Fibroblast of lung (primary cell): ENCODE measurements around the gene PTGES2. TPM values are rescaled to one million over a fixed set of nuclear protein-coding genes. Genes with fewer than 3 reads are reported as not detected.

Experiments used
- DNase-seq, 2 donors: peaks; one replicate each; pipeline versions ENCODE4 v3.0.0 to v3.0.0-alpha.2; 2010; ENCODE audit warnings: low read depth in 2 of 2
- H2AFZ ChIP-seq: 2 replicates; pipeline ENCODE4 v1.5.1; 2012; ENCODE audit warnings: low read length, control low read depth, inconsistent platforms
- H3K27ac ChIP-seq: 2 replicates; pipeline ENCODE4 v1.5.1; 2011; ENCODE audit warnings: low read length, control low read depth; ENCODE audit not compliant: insufficient read depth
- H3K27me3 ChIP-seq: 2 replicates; pipeline ENCODE4 v1.5.1; 2011; ENCODE audit warnings: mild to moderate bottlenecking, low read length; ENCODE audit not compliant: control insufficient read depth, insufficient read depth
- H3K36me3 ChIP-seq: 2 replicates; pipeline ENCODE4 v1.5.1; 2011; ENCODE audit warnings: low read length; ENCODE audit not compliant: control insufficient read depth, insufficient read depth
- H3K4me1 ChIP-seq: 2 replicates; pipeline ENCODE4 v1.5.1; 2011; ENCODE audit warnings: low read length; ENCODE audit not compliant: control insufficient read depth, insufficient read depth; ENCODE audit errors: extremely low read depth
- H3K4me2 ChIP-seq: 2 replicates; pipeline ENCODE4 v1.5.1; 2011; ENCODE audit warnings: low read length, control low read depth; ENCODE audit not compliant: insufficient read depth; ENCODE audit errors: extremely low read depth
- H3K4me3 ChIP-seq, 4 experiments: fragments of 200-600 bp in 1 of 4; sonication (generic) in 1 of 4; replicated peaks in 1 of 4; 2 replicates each; pipeline ENCODE4 v1.5.1; 2011 to 2016; ENCODE audit warnings: low read length in 4 of 4, low read depth in 3 of 4, mild to moderate bottlenecking in 3 of 4, control low read depth in 2 of 4, inconsistent platforms in 1 of 4, mixed read lengths in 1 of 4; ENCODE audit not compliant: insufficient read depth in 1 of 4; ENCODE audit errors: control extremely low read depth in 1 of 4
- H3K79me2 ChIP-seq: 2 replicates; pipeline ENCODE4 v1.5.1; 2012; ENCODE audit warnings: mild to moderate bottlenecking, low read length, inconsistent platforms; ENCODE audit not compliant: control insufficient read depth, insufficient read depth
- H3K9ac ChIP-seq: 2 replicates; pipeline ENCODE4 v1.5.1; 2011; ENCODE audit warnings: mild to moderate bottlenecking, low read length, control low read depth; ENCODE audit not compliant: insufficient read depth
- H3K9me3 ChIP-seq: 2 replicates; pipeline ENCODE4 v1.5.1; 2012; ENCODE audit warnings: low read depth, low read length; ENCODE audit not compliant: control insufficient read depth, insufficient read depth
- H4K20me1 ChIP-seq: 2 replicates; pipeline ENCODE4 v1.5.1; 2011; ENCODE audit warnings: low read length; ENCODE audit not compliant: control insufficient read depth, insufficient read depth; ENCODE audit errors: extremely low read depth
- EZH2 ChIP-seq: IDR thresholded peaks from 2 replicates; pipeline ENCODE4 v1.5.1; 2012; ENCODE audit warnings: low read length, control low read depth, mild to moderate bottlenecking; ENCODE audit errors: missing control alignments
- polyA plus RNA-seq, 2 donors: library from polyadenylated mRNA; depleted of rRNA in 1 of 2; stranded (reverse) in 1 of 2; unstranded in 1 of 2; fragments of >200 nt; gene quantifications; 2 replicates each; pipeline ENCODE4 v1.2.1, GENCODE V29; 2011 to 2012; ENCODE audit warnings: missing spikeins in 1 of 2
- total RNA-seq: library from RNA; depleted of rRNA; stranded (reverse); fragments of >200 nt; gene quantifications from 2 replicates; pipeline ENCODE4 v1.2.1, GENCODE V29; 2014
- TF ChIP-seq, protein P1 (sequence below), 2 donors: IDR thresholded peaks in 1 of 2; conservative IDR thresholded peaks in 1 of 2; 1 replicate in 1 of 2; 2 replicates in 1 of 2; pipeline ENCODE4 v1.5.1; 2011 to 2012; ENCODE audit warnings: low read length in 2 of 2, control low read depth in 1 of 2, inconsistent platforms in 1 of 2, low read depth in 1 of 2, mild to moderate bottlenecking in 1 of 2

The PTGES2 gene
- total and polyA plus RNA-seq, 2 donors (not counting 1 experiment from before 2014, with no cell fraction given): 44.8 to 57.6 TPM

- H3K9ac ChIP-seq: peak overlapping the region; percentile 63
- no peaks in the 10 kb centered on the region for H3K9me3 ChIP-seq
- peaks cover 28% of the 10 kb centered on the region for H3K36me3 ChIP-seq
- TF ChIP-seq EZH2: no peak
- TF ChIP-seq, protein P1, sequence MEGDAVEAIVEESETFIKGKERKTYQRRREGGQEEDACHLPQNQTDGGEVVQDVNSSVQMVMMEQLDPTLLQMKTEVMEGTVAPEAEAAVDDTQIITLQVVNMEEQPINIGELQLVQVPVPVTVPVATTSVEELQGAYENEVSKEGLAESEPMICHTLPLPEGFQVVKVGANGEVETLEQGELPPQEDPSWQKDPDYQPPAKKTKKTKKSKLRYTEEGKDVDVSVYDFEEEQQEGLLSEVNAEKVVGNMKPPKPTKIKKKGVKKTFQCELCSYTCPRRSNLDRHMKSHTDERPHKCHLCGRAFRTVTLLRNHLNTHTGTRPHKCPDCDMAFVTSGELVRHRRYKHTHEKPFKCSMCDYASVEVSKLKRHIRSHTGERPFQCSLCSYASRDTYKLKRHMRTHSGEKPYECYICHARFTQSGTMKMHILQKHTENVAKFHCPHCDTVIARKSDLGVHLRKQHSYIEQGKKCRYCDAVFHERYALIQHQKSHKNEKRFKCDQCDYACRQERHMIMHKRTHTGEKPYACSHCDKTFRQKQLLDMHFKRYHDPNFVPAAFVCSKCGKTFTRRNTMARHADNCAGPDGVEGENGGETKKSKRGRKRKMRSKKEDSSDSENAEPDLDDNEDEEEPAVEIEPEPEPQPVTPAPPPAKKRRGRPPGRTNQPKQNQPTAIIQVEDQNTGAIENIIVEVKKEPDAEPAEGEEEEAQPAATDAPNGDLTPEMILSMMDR (conservative IDR thresholded peaks at IDR 0.05 in 1 of 2, IDR thresholded peaks at IDR 0.05 in 1 of 2; ENCODE audit: low read depth in 1 of 2, low read length in 2 of 2): no peak
- peak overlapping the region; percentile 88 for H3K4me2 ChIP-seq
- H3K27me3 ChIP-seq: no peaks in the 10 kb centered on the region
- peak in 1 of 2 donors; percentile 37 for DNase-seq
- H2AFZ ChIP-seq: no peak overlapping the region
- H3K79me2 ChIP-seq: peaks cover 71% of the 10 kb centered on the region
- peak overlapping the region in 2 of 4 experiments; percentile 8 to 64 for H3K4me3 ChIP-seq
- peak overlapping the region; percentile 99 for H3K27ac ChIP-seq
- H4K20me1 ChIP-seq: no peaks in the 10 kb centered on the region
- peaks cover 43% of the 10 kb centered on the region for H3K4me1 ChIP-seq
These were observed 29.8 kb downstream of the PTGES2 start for GRCh38 chr9:128097543-128098296.

DNA sequence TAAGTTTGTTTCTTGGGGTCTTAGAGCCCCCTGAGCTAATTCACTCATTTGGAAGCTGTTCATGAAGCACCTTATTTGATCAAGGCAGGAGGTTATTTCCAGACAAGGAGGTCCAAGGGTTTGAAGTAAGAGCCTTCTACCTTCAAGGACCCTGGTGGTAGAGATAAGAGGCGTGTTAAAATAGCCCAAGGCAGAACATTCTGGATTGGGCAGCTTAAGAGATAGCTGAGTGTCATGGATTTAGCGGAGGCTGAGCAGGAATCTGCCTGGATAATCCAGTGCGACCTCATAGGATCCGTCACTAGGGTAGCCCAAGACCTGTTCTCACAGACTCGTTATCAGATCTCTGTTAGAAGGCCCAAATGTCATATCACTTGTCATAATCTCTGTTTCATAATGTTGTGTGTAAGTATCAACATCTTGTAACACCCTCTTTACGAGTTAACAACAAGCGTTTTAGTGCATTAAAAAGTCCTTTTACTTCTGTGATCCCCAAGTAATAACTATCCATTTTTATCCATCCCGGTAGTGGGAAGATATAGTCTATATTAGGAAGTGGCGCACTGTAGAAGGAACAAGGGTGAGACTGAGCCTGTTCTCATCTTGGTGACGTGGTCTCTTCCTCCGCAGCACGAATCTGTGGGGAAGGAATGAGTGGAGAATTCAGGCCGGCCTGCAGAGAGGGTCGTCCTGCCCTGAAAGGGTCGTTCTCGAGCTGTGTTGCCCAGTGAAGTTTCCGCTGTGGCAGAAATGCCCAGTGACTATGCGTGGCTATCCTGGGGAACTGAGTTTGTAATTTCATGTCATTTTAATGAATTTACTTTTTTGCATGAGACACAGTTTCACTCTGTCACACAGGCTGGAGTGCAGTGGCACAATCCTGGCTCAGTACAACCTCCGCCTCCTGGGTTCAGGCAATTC is 30.7 kb downstream of the PTGES2 start:
- Histone ChIP-seq H3K79me2 (peaks cover 71% of the 10 kb centered on the region), H3K4me3 (no peak overlapping the region), H3K9ac (no peak overlapping the region), H3K4me2 (no peak overlapping the region), H3K27me3 (no peaks in the 10 kb centered on the region), H3K9me3 (no peaks in the 10 kb centered on the region), H2AFZ (no peak overlapping the region), H3K4me1 (peaks cover 50% of the 10 kb centered on the region), H3K36me3 (peaks cover 19% of the 10 kb centered on the region), H3K27ac (peak overlapping the region; percentile 99), H4K20me1 (no peaks in the 10 kb centered on the region)
- no peak for DNase-seq
- no peak for TF ChIP-seq EZH2

- H3K36me3 ChIP-seq: peaks cover 5% of the 10 kb centered on the region
- peak overlapping the region; percentile 66 for H3K4me2 ChIP-seq
- no peaks in the 10 kb centered on the region for H3K9me3 ChIP-seq
- H3K4me1 ChIP-seq: peaks cover 48% of the 10 kb centered on the region
- H3K9ac ChIP-seq: peak overlapping the region; percentile 22
- H3K27ac ChIP-seq: peak overlapping the region; percentile 96
- H2AFZ ChIP-seq: no peak overlapping the region
- peak overlapping the region in 1 of 4 experiments; percentile 3 for H3K4me3 ChIP-seq
- no peaks in the 10 kb centered on the region for H4K20me1 ChIP-seq
- no peak for DNase-seq
- peaks cover 61% of the 10 kb centered on the region for H3K79me2 ChIP-seq
- TF ChIP-seq, protein P1 (conservative IDR thresholded peaks at IDR 0.05 in 1 of 2, IDR thresholded peaks at IDR 0.05 in 1 of 2; ENCODE audit: low read depth in 1 of 2, low read length in 2 of 2): no peak
- TF ChIP-seq EZH2: no peak
- H3K27me3 ChIP-seq: no peaks in the 10 kb centered on the region
These were observed 32.5 kb downstream of the PTGES2 start for GRCh38 chr9:128094950-128095544.
